SH-SY5Y (cell line): ENCODE results near the gene TFIP11.

Source experiments
- GATA2 ChIP-seq: IDR thresholded peaks from 2 replicates; pipeline ENCODE4 v1.6.1; 2011; ENCODE audit warnings: mild to moderate bottlenecking, low read depth, low read length
- GATA3 ChIP-seq: IDR thresholded peaks from 2 replicates; pipeline ENCODE4 v1.6.1; 2011; ENCODE audit warnings: low read depth, mild to moderate bottlenecking, low read length, moderate library complexity

- TF ChIP-seq GATA3: no peak
- no peak for TF ChIP-seq GATA2
These were observed 9.7 kb upstream of the TFIP11 start for GRCh38 chr22:26522012-26522411.
